IMR-90 (cell line): Measurements from ENCODE around the gene CNP. TPM values are rescaled to one million over a fixed set of nuclear protein-coding genes. Genes with fewer than 3 reads are reported as not detected.
A peak's percentile ranks its signal among the peaks of the same experiment; 100 is the strongest.

Experiments
- ATAC-seq: fragments of 200-7000 bp; cut with Tn5 transposase; 2 replicates; pipeline ENCODE4 v1.9.1; 2020; ENCODE audit warnings: low read depth, mild to moderate bottlenecking, moderate library complexity
- BruUV-seq: library from RNA; stranded (reverse); fragments of 400-500 nt; replicated peaks from 2 replicates; lab custom pipeline; 2021; lab: Mats Ljungman, UMichigan
- CTCF ChIA-PET: fragments of 300-600 bp; formaldehyde crosslinking; extraction: SDS; loops from one replicate; lab custom pipeline; 2021; ENCODE audit warnings: antibody characterized with exemption; lab: Yijun Ruan, JAX
- POLR2A ChIA-PET: fragments of 300-600 bp; sonication (Branson Sonifier 250); formaldehyde crosslinking; loops from one replicate; lab custom pipeline; 2022; ENCODE audit warnings: antibody characterized with exemption; ENCODE audit not compliant: unreplicated experiment; lab: Charles Lee
- DNase-seq: peaks from one replicate; pipeline ENCODE4 v3.0.0; 2013
- H2AFZ ChIP-seq: replicated peaks from 2 replicates; pipeline ENCODE3; 2013; ENCODE audit warnings: low read length, mild to moderate bottlenecking; ENCODE audit not compliant: poor library complexity
- H2AK5ac ChIP-seq: 2 replicates; pipeline ENCODE4 v1.6.1; 2013; ENCODE audit warnings: low read depth, low read length, inconsistent platforms
- H2AK9ac ChIP-seq: replicated peaks from 2 replicates; pipeline ENCODE3; 2013; ENCODE audit warnings: mild to moderate bottlenecking, low read depth, low read length, moderate library complexity; ENCODE audit not compliant: poor library complexity
- H2BK120ac ChIP-seq: 2 replicates; pipeline ENCODE4 v1.6.1; 2013; ENCODE audit warnings: low read depth, low read length, inconsistent platforms
- H2BK15ac ChIP-seq: 3 replicates; pipeline ENCODE4 v1.6.1; 2013; ENCODE audit warnings: low read depth, low read length, inconsistent platforms
- H2BK20ac ChIP-seq: 2 replicates; pipeline ENCODE4 v1.6.1; 2013; ENCODE audit warnings: low read depth, mild to moderate bottlenecking, inconsistent platforms, low read length, moderate library complexity
- H2BK5ac ChIP-seq: 2 replicates; pipeline ENCODE4 v1.6.1; 2013; ENCODE audit warnings: mild to moderate bottlenecking, low read depth, low read length, inconsistent platforms; ENCODE audit not compliant: poor library complexity, severe bottlenecking
- H3K14ac ChIP-seq: replicated peaks from 2 replicates; pipeline ENCODE4 v1.6.1; 2013; ENCODE audit warnings: low read depth, low read length, inconsistent platforms
- H3K18ac ChIP-seq: 2 replicates; pipeline ENCODE4 v1.6.1; 2013; ENCODE audit warnings: low read depth, low read length, control low read depth
- H3K23ac ChIP-seq: 2 replicates; pipeline ENCODE4 v1.6.1; 2013; ENCODE audit warnings: low read depth, low read length, inconsistent platforms
- H3K27ac ChIP-seq: 2 replicates; pipeline ENCODE4 v1.5.1; 2013; ENCODE audit warnings: mild to moderate bottlenecking, control low read depth, low read length; ENCODE audit not compliant: insufficient read depth
- H3K27me3 ChIP-seq: 2 replicates; pipeline ENCODE4 v1.6.1; 2013; ENCODE audit warnings: low read length; ENCODE audit not compliant: control insufficient read depth, insufficient read depth
- H3K36me3 ChIP-seq: 2 replicates; pipeline ENCODE4 v1.6.1; 2013; ENCODE audit warnings: low read length, mixed read lengths; ENCODE audit not compliant: control insufficient read depth, insufficient read depth
- H3K4ac ChIP-seq: 2 replicates; pipeline ENCODE4 v1.6.1; 2013; ENCODE audit warnings: low read depth, low read length, inconsistent platforms
- H3K4me1 ChIP-seq: 2 replicates; pipeline ENCODE4 v1.6.1; 2013; ENCODE audit warnings: low read length, mixed read lengths; ENCODE audit not compliant: control insufficient read depth, insufficient read depth
- H3K4me2 ChIP-seq: 2 replicates; pipeline ENCODE4 v1.6.1; 2013; ENCODE audit warnings: low read depth, mild to moderate bottlenecking, control low read depth, low read length, moderate library complexity
- H3K4me3 ChIP-seq: 2 replicates; pipeline ENCODE4 v1.5.1; 2013; ENCODE audit warnings: low read depth, mild to moderate bottlenecking, control low read depth, low read length, moderate library complexity; ENCODE audit not compliant: insufficient read depth
- H3K56ac ChIP-seq: 2 replicates; pipeline ENCODE4 v1.6.1; 2013; ENCODE audit warnings: low read length, inconsistent platforms; ENCODE audit not compliant: insufficient read depth; ENCODE audit errors: extremely low read depth
- H3K79me1 ChIP-seq, 2 experiments: 2 replicates each; pipeline ENCODE4 v1.6.1; 2013; ENCODE audit warnings: low read length in 2 of 2, inconsistent platforms in 1 of 2, low read depth in 1 of 2
- H3K9ac ChIP-seq: 2 replicates; pipeline ENCODE4 v1.6.1; 2013; ENCODE audit warnings: low read depth, low read length, control low read depth
- H3K9me1 ChIP-seq: 2 replicates; pipeline ENCODE4 v1.6.1; 2013; ENCODE audit warnings: low read length, inconsistent platforms; ENCODE audit not compliant: insufficient read depth
- H3K9me3 ChIP-seq: 2 replicates; pipeline ENCODE4 v1.6.1; 2013; ENCODE audit warnings: low read length; ENCODE audit not compliant: control insufficient read depth, insufficient read depth
- H4K20me1 ChIP-seq: 2 replicates; pipeline ENCODE4 v1.6.1; 2013; ENCODE audit warnings: low read length, inconsistent platforms; ENCODE audit not compliant: insufficient read depth
- H4K5ac ChIP-seq: 2 replicates; pipeline ENCODE4 v1.6.1; 2013; ENCODE audit warnings: mild to moderate bottlenecking, low read depth, low read length, control low read depth
- H4K8ac ChIP-seq, 2 experiments: 2 replicates each; pipeline ENCODE4 v1.6.1; 2013; ENCODE audit warnings: low read depth in 2 of 2, low read length in 2 of 2, control low read depth in 1 of 2, inconsistent platforms in 1 of 2
- H4K91ac ChIP-seq: 2 replicates; pipeline ENCODE4 v1.6.1; 2013; ENCODE audit warnings: low read depth, low read length, inconsistent platforms; ENCODE audit not compliant: insufficient read depth
- CEBPB ChIP-seq: IDR thresholded peaks from 2 replicates; pipeline ENCODE4 v1.6.1; 2012; ENCODE audit warnings: low read depth, low read length, improper control_type of control experiment
- MAFK ChIP-seq: IDR thresholded peaks from 2 replicates; pipeline ENCODE4 v1.6.1; 2012; ENCODE audit warnings: low read depth, low read length, improper control_type of control experiment
- MXI1 ChIP-seq: IDR thresholded peaks from 2 replicates; pipeline ENCODE4 v1.6.1; 2012; ENCODE audit warnings: low read depth, mild to moderate bottlenecking, low read length, moderate library complexity, borderline replicate concordance
- WGBS, 2 experiments: methylation state at CpG; one replicate each; pipeline versions ENCODE4 v1.1.5 to v1.1.7; 2013; ENCODE audit warnings: missing lambda C conversion rate in 2 of 2; ENCODE audit not compliant: insufficient read length in 1 of 2; ENCODE audit errors: extremely low coverage in 2 of 2; 5-methylcytosine and 5-hydroxymethylcytosine counted together
- dilution Hi-C: fragments of 300-500 bp; cut with HindIII; formaldehyde crosslinking; loops from one replicate; pipeline ENCODE4 v1.14.3; 2018; ENCODE audit warnings: low sequenced_read_pairs; ENCODE audit not compliant: unreplicated experiment
- in situ Hi-C: fragments of 300-500 bp; cut with MboI; formaldehyde crosslinking; loops from 3 replicates; pipeline ENCODE4 v1.14.3; 2019; ENCODE audit warnings: low sequenced_read_pairs, inconsistent platforms, mixed read lengths
- intact Hi-C: fragments of 100-400 bp; cut with micrococcal nuclease; formaldehyde crosslinking; loops from 2 replicates; pipeline ENCODE4 v1.10.0; 2022
- polyA plus RNA-seq, 3 experiments: library from polyadenylated mRNA; depleted of rRNA; stranded (reverse); fragments of >200 nt; gene quantifications; 2 replicates each; pipeline ENCODE4 v1.2.3, GENCODE V29; 2012; ENCODE audit warnings: low replicate concordance in 1 of 3
- total RNA-seq: library from RNA; depleted of rRNA; stranded (reverse); fragments of >200 nt; gene quantifications from 2 replicates; pipeline ENCODE4 v1.2.3, GENCODE V29; 2012

CNP gene
- total and polyA plus RNA-seq, 2 of the 4 experiments (the other 2 are of a cell fraction): 45.5 to 46.4 TPM

DNA sequence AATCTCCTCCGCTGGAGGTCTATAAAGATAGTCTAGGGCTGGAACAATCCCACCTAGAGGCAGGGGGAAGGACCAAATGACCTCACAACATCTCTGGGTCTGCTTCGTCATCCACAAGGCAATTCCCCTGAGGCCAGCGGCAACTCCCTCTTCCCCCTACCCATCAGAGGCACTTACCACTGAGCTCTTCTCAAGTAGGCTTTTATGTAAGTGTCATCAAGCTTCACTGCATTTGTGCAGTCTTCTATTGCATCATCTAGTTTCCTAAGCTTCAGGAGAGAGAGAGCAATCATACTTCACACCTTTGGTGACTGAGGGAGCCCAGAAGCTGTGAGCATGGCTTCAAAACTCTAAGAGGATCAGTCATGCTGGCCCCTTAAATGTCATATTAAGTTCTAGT lies 21.0 kb downstream of the CNP start:
- H4K91ac ChIP-seq: no peak overlapping the region
- H3K27me3 ChIP-seq: no peaks in the 10 kb centered on the region
- CTCF ChIA-PET: interaction anchor here (0.6 kb wide), 1 partner anchor 47 kb away, joined by 4 read pairs; no protein-coding TSS in a partner anchor
- no peak overlapping the region for H4K5ac ChIP-seq
- H3K9me3 ChIP-seq: no peaks in the 10 kb centered on the region
- no peak overlapping the region for H3K14ac ChIP-seq
- intact Hi-C loops (no loop called here), in situ Hi-C loops (no loop called here), dilution Hi-C loops (no loop called here)
- H3K23ac ChIP-seq: no peak overlapping the region
- H4K8ac ChIP-seq: no peak overlapping the region
- H3K18ac ChIP-seq: no peak overlapping the region
- H3K4me2 ChIP-seq: no peak overlapping the region
- H2BK5ac ChIP-seq: no peak overlapping the region
- no peak overlapping the region for H2BK20ac ChIP-seq
- no peaks in the 10 kb centered on the region for H4K20me1 ChIP-seq
- no peak overlapping the region for H2AK5ac ChIP-seq
- no peaks in the 10 kb centered on the region for H3K9me1 ChIP-seq
- no peak overlapping the region for H2AFZ ChIP-seq
- no peak overlapping the region for H3K56ac ChIP-seq
- H2BK120ac ChIP-seq: no peak overlapping the region
- no peak overlapping the region for H3K9ac ChIP-seq
- peaks cover 29 to 54% of the 10 kb centered on the region in 2 experiments for H3K79me1 ChIP-seq
- no peak for ATAC-seq
- peaks cover 2% of the 10 kb centered on the region; the same call in 1 of the 2 replicates for H3K4me1 ChIP-seq
- TF ChIP-seq CEBPB (peak; percentile 49; the same call in 1 of the 2 replicates), MXI1 (no peak), MAFK (no peak)
- BruUV-seq: no TSS peak
- H3K27ac ChIP-seq: no peak overlapping the region
- POLR2A ChIA-PET: no interaction called here
- peaks cover 59% of the 10 kb centered on the region for H3K36me3 ChIP-seq
- no CpG with 5 or more reads among the region's 3 CpGs for WGBS, 2 experiments
- no peak overlapping the region for H3K4ac ChIP-seq
- no peak overlapping the region for H3K4me3 ChIP-seq
- H2BK15ac ChIP-seq: no peak overlapping the region
- no peak for DNase-seq
- no peak overlapping the region for H2AK9ac ChIP-seq
